Measurements from ENCODE around the gene GCG. TPM values are rescaled to one million over a fixed set of nuclear protein-coding genes. Genes with fewer than 3 reads are reported as not detected.
A peak's percentile ranks its signal among the peaks of the same experiment; 100 is the strongest.

The GCG gene
- total and polyA plus RNA-seq, 2 donors (not counting 1 experiment from before 2014, with no cell fraction given): not detected

- Histone ChIP-seq H4K20me1 (ENCODE audit: control insufficient read depth, insufficient read depth, low read length, poor library complexity, severe bottlenecking) (no peaks in the 10 kb centered on the region), H3K27me3 (replicated peaks in 1 of 4; ENCODE audit: control extremely low read depth in 1 of 4, control insufficient read depth in 3 of 4, insufficient read depth in 4 of 4, low read length in 3 of 4) (no peaks in the 10 kb centered on the region), H3K36me3 (replicated peaks in 1 of 2; ENCODE audit: control extremely low read depth in 1 of 2, control insufficient read depth in 1 of 2, extremely low read depth in 1 of 2, insufficient read depth in 2 of 2, low read length in 1 of 2) (no peaks in the 10 kb centered on the region), H3K79me2 (ENCODE audit: control insufficient read depth, insufficient read depth, low read length) (no peaks in the 10 kb centered on the region), H3K27ac (ENCODE audit: low read length in 2 of 2) (no peak overlapping the region), H3K4me3 (ENCODE audit: control extremely low read depth in 1 of 5, extremely low read depth in 1 of 5, insufficient read depth in 1 of 5, low read depth in 2 of 5, low read length in 4 of 5) (no peak overlapping the region), H3K4me1 (ENCODE audit: control insufficient read depth in 2 of 2, insufficient read depth in 2 of 2, low read length in 2 of 2) (peaks cover 13 to 15% of the 10 kb centered on the region in 2 donors), H3K9me3 (ENCODE audit: control extremely low read depth in 1 of 3, control insufficient read depth in 2 of 3, insufficient read depth in 1 of 3, low read length in 2 of 3) (no peaks in the 10 kb centered on the region), H3K4me2 (replicated peaks; ENCODE audit: low read depth, low read length, poor library complexity, severe bottlenecking) (no peak overlapping the region), H2AFZ (ENCODE audit: insufficient read depth, low read depth, low read length, poor library complexity, severe bottlenecking) (no peak overlapping the region), H3K9ac (ENCODE audit: low read length) (no peak overlapping the region)
- 100% methylated on average over 1 of the region's 2 CpGs for WGBS (ENCODE audit: insufficient coverage)
- no peaks in the 10 kb centered on the region for H3K9me3 Mint-ChIP-seq (ENCODE audit: insufficient read depth)
- no peak overlapping the region for H3K4me3 Mint-ChIP-seq
- POLR2A ChIA-PET: no interaction called here
- CTCF ChIA-PET: interaction anchor here (0.8 to 2.5 kb wide), 10 partner anchors 8 to 123 kb away, joined by 3 to 12 read pairs (median 6); no protein-coding TSS in a partner anchor
- intact Hi-C loops (cut with micrococcal nuclease): no loop called here
- H3K27me3 Mint-ChIP-seq: no peaks in the 10 kb centered on the region
- ATAC-seq (ENCODE audit: low read depth) (no peak), DNase-seq (no peak)
- TF ChIP-seq CTCF (IDR thresholded peaks at IDR 0.05): no peak
- no peak for TF ChIP-seq EZH2 (IDR thresholded peaks at IDR 0.05; ENCODE audit: borderline replicate concordance, insufficient read depth, low read depth, low read length, poor library complexity, severe bottlenecking)
- no peak overlapping the region for H3K27ac Mint-ChIP-seq
- peaks cover 21% of the 10 kb centered on the region for H3K4me1 Mint-ChIP-seq
Measured at GRCh38 chr2:162125138-162125537, 26.9 kb downstream of the GCG start.

- no peak overlapping the region for H3K27ac ChIP-seq (ENCODE audit: low read length in 2 of 2)
- no peak overlapping the region for H2AFZ ChIP-seq (ENCODE audit: insufficient read depth, low read depth, low read length, poor library complexity, severe bottlenecking)
- DNase-seq: peak; percentile 70
- no peaks in the 10 kb centered on the region for H3K79me2 ChIP-seq (ENCODE audit: control insufficient read depth, insufficient read depth, low read length)
- no peak overlapping the region for H3K4me2 ChIP-seq (replicated peaks; ENCODE audit: low read depth, low read length, poor library complexity, severe bottlenecking)
- Mint-ChIP-seq H3K9me3 (ENCODE audit: insufficient read depth) (no peaks in the 10 kb centered on the region), H3K27me3 (no peaks in the 10 kb centered on the region), H3K27ac (no peak overlapping the region), H3K4me3 (no peak overlapping the region), H3K4me1 (peaks cover 21% of the 10 kb centered on the region)
- no peak overlapping the region for H3K9ac ChIP-seq (ENCODE audit: low read length)
- H3K4me1 ChIP-seq (ENCODE audit: control insufficient read depth in 2 of 2, insufficient read depth in 2 of 2, low read length in 2 of 2): peaks cover 13 to 15% of the 10 kb centered on the region in 2 donors
- TF ChIP-seq EZH2 (IDR thresholded peaks at IDR 0.05; ENCODE audit: borderline replicate concordance, insufficient read depth, low read depth, low read length, poor library complexity, severe bottlenecking) (no peak), CTCF (IDR thresholded peaks at IDR 0.05) (peak; percentile 95)
- no peaks in the 10 kb centered on the region for H3K36me3 ChIP-seq (replicated peaks in 1 of 2; ENCODE audit: control extremely low read depth in 1 of 2, control insufficient read depth in 1 of 2, extremely low read depth in 1 of 2, insufficient read depth in 2 of 2, low read length in 1 of 2)
- no peaks in the 10 kb centered on the region for H4K20me1 ChIP-seq (ENCODE audit: control insufficient read depth, insufficient read depth, low read length, poor library complexity, severe bottlenecking)
- WGBS (ENCODE audit: insufficient coverage): 77% methylated on average over 4 of the region's 9 CpGs
- H3K4me3 ChIP-seq (ENCODE audit: control extremely low read depth in 1 of 5, extremely low read depth in 1 of 5, insufficient read depth in 1 of 5, low read depth in 2 of 5, low read length in 4 of 5): no peak overlapping the region
- no peak for ATAC-seq (ENCODE audit: low read depth)
- POLR2A ChIA-PET: no interaction called here
- intact Hi-C loops (cut with micrococcal nuclease): loop anchor here (5.0 kb wide), 2 partner anchors 537 to 902 kb away; no protein-coding TSS in a partner anchor
- no peaks in the 10 kb centered on the region for H3K27me3 ChIP-seq (replicated peaks in 1 of 4; ENCODE audit: control extremely low read depth in 1 of 4, control insufficient read depth in 3 of 4, insufficient read depth in 4 of 4, low read length in 3 of 4)
- CTCF ChIA-PET: interaction anchor here (0.6 to 2.5 kb wide), 10 partner anchors 9 to 277 kb away, joined by 3 to 12 read pairs (median 4); no protein-coding TSS in a partner anchor
- no peaks in the 10 kb centered on the region for H3K9me3 ChIP-seq (ENCODE audit: control extremely low read depth in 1 of 3, control insufficient read depth in 2 of 3, insufficient read depth in 1 of 3, low read length in 2 of 3)
Measured at GRCh38 chr2:162123806-162124758, 28.0 kb downstream of the GCG start.

Data from B cell (primary cell).